Transverse colon (tissue), 4 donors: ENCODE data around the gene COLEC11.

Source experiments
- EP300 ChIP-seq: sonication (generic); formaldehyde crosslinking; IDR thresholded peaks from one replicate; pipeline ENCODE4 v1.6.1; 2017; ENCODE audit warnings: antibody characterized with exemption, low read depth
- POLR2A ChIP-seq: fragments of 450-650 bp; IDR thresholded peaks from one replicate; pipeline ENCODE4 v1.6.1; 2016; ENCODE audit warnings: antibody characterized with exemption, mild to moderate bottlenecking, moderate library complexity
- POLR2AphosphoS5 ChIP-seq, 3 donors: sonication (generic); formaldehyde crosslinking; IDR thresholded peaks; one replicate each; pipeline ENCODE4 v1.6.1; 2016; ENCODE audit warnings: antibody characterized with exemption in 3 of 3
- TF ChIP-seq, protein P1 (sequence below), 5 experiments: fragments of 200-600 bp in 3 of 5; fragments of 450-650 bp in 2 of 5; sonication (generic) in 3 of 5; IDR thresholded peaks; 1 replicate in 2 of 5; 2 replicates in 3 of 5; pipeline ENCODE4 v1.5.1; 2016 to 2017; ENCODE audit warnings: antibody characterized with exemption in 5 of 5, inconsistent platforms in 3 of 5, mild to moderate bottlenecking in 2 of 5, moderate library complexity in 1 of 5

DNA sequence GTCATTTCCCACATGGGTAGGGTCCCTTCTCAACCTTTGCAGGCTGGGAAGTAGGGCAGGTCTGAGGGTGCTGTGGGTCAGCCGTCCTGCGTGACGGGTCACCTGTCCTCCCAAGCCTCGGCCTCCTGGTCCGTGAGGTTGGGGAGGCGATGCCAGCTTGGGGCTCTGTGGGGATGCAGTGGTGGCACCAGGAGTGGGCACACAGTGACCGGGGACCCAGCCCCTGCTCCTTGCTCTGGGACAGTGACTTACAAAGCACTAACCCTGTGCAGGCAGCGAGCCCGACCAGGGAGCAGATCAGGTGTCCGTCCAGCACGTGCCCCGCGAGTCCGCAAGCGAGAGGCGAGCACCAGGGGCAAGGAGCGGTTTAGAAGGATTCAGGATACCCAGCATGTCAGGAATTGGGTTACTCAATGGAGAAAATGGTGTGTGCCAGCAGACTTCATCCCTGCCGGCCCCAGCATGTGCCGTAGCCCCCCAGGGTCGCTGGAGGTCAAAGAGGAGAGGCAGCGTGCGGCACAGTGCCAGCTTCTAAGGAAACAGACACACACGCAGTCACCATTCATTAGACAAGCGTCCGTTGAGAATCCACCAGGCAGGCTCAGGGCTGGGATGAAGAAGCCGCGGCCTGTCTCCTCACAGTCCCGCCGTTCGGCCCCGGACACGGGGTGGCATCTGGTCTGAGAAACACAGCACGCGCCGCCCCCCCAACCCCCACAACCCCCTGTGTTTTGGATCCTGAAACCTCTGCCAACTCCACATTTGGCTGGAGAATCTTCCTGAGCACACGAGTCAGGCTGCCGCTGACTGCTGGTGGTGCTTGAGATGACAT, 11.7 kb downstream of the COLEC11 start:
- TF ChIP-seq, protein P1, sequence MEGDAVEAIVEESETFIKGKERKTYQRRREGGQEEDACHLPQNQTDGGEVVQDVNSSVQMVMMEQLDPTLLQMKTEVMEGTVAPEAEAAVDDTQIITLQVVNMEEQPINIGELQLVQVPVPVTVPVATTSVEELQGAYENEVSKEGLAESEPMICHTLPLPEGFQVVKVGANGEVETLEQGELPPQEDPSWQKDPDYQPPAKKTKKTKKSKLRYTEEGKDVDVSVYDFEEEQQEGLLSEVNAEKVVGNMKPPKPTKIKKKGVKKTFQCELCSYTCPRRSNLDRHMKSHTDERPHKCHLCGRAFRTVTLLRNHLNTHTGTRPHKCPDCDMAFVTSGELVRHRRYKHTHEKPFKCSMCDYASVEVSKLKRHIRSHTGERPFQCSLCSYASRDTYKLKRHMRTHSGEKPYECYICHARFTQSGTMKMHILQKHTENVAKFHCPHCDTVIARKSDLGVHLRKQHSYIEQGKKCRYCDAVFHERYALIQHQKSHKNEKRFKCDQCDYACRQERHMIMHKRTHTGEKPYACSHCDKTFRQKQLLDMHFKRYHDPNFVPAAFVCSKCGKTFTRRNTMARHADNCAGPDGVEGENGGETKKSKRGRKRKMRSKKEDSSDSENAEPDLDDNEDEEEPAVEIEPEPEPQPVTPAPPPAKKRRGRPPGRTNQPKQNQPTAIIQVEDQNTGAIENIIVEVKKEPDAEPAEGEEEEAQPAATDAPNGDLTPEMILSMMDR (IDR thresholded peaks at IDR 0.05) = no peak
- TF ChIP-seq POLR2A (no peak), POLR2AphosphoS5 (IDR thresholded peaks at IDR 0.05) (no peak), EP300 (no peak)
